Hepatocyte (in vitro differentiated cells): ENCODE measurements around the gene THSD7B. TPM values are rescaled to one million over a fixed set of nuclear protein-coding genes. Genes with fewer than 3 reads are reported as not detected.
A peak's percentile ranks its signal among the peaks of the same experiment; 100 is the strongest.

Experiments
- DNase-seq: peaks from one replicate; pipeline ENCODE4 v3.0.0-alpha.2; 2016; ENCODE audit warnings: low spot score
- H2AFZ ChIP-seq: fragments of 200-600 bp; sonication (generic); 2 replicates; pipeline ENCODE4 v1.6.0; 2016; ENCODE audit warnings: antibody characterized with exemption, mild to moderate bottlenecking
- H3K27ac ChIP-seq: fragments of 200-600 bp; sonication (generic); 2 replicates; pipeline ENCODE4 v1.5.1; 2016; ENCODE audit warnings: mild to moderate bottlenecking
- H3K27me3 ChIP-seq: fragments of 200-600 bp; sonication (generic); 2 replicates; pipeline ENCODE4 v1.6.1; 2016
- H3K36me3 ChIP-seq: fragments of 200-600 bp; sonication (generic); replicated peaks from 2 replicates; pipeline ENCODE4 v1.5.1; 2016; ENCODE audit warnings: low read depth; ENCODE audit not compliant: insufficient read depth
- H3K4me1 ChIP-seq: fragments of 200-600 bp; sonication (generic); 2 replicates; pipeline ENCODE4 v1.5.1; 2016; ENCODE audit warnings: mild to moderate bottlenecking, moderate library complexity; ENCODE audit not compliant: insufficient read depth
- H3K4me2 ChIP-seq: fragments of 200-600 bp; sonication (generic); 2 replicates; pipeline ENCODE4 v1.6.0; 2016
- H3K4me3 ChIP-seq: fragments of 200-600 bp; sonication (generic); 2 replicates; pipeline ENCODE4 v1.5.1; 2016; ENCODE audit warnings: mild to moderate bottlenecking
- H3K79me2 ChIP-seq: fragments of 200-600 bp; sonication (generic); 2 replicates; pipeline ENCODE4 v1.6.0; 2017; ENCODE audit warnings: mild to moderate bottlenecking
- H3K9me2 ChIP-seq: fragments of 200-600 bp; sonication (generic); replicated peaks from 2 replicates; pipeline ENCODE4 v1.6.0; 2017; ENCODE audit warnings: mild to moderate bottlenecking; ENCODE audit not compliant: insufficient read depth
- H3K9me3 ChIP-seq: fragments of 200-600 bp; sonication (generic); 2 replicates; pipeline ENCODE4 v1.5.1; 2016; ENCODE audit warnings: low read depth, mild to moderate bottlenecking
- H4K20me1 ChIP-seq: fragments of 200-600 bp; sonication (generic); 2 replicates; pipeline ENCODE4 v1.6.0; 2016; ENCODE audit warnings: mild to moderate bottlenecking; ENCODE audit not compliant: insufficient read depth, poor library complexity, severe bottlenecking
- CTCF ChIP-seq: fragments of 200-600 bp; sonication (generic); IDR thresholded peaks from 2 replicates; pipeline ENCODE4 v1.5.1; 2016; ENCODE audit warnings: antibody characterized with exemption, mild to moderate bottlenecking; ENCODE audit not compliant: poor library complexity
- EZH2 ChIP-seq: fragments of 200-600 bp; sonication (generic); IDR thresholded peaks from 2 replicates; pipeline ENCODE4 v1.6.1; 2016; ENCODE audit warnings: antibody characterized with exemption, mild to moderate bottlenecking, borderline replicate concordance
- EZH2phosphoT487 ChIP-seq: fragments of 200-600 bp; sonication (generic); IDR thresholded peaks from one replicate; pipeline ENCODE4 v1.6.1; 2018; ENCODE audit warnings: antibody characterized with exemption, mild to moderate bottlenecking, low read depth, moderate library complexity; ENCODE audit not compliant: unreplicated experiment, severe bottlenecking
- WGBS: methylation state at CpG from one replicate; pipeline ENCODE4 v1.1.6; 2016; ENCODE audit warnings: low lambda C conversion rate; ENCODE audit errors: missing lambda C conversion rate; 5-methylcytosine and 5-hydroxymethylcytosine counted together
- polyA plus RNA-seq: library from polyadenylated mRNA; unstranded; fragments of >200 nt; fragmentation: Nextera tagmentation; extraction: Ambion mirVana; gene quantifications from 2 replicates; pipeline ENCODE4 v1.2.1, GENCODE V29; 2016
- total RNA-seq: library from RNA; depleted of rRNA; stranded (reverse); fragments of >200 nt; gene quantifications from 2 replicates; pipeline ENCODE4 v1.2.3, GENCODE V29; 2014

The THSD7B gene
- total and polyA plus RNA-seq, 2 experiments from 2014 or later, result 0.48 to 5.7 TPM

GRCh38 chr2:137590102-137590501, 824.8 kb downstream of the THSD7B start:
- H3K4me3 ChIP-seq, result no peak overlapping the region

GRCh38 chr2:137607722-137608318, 842.5 kb downstream of the THSD7B start:
- no peak for DNase-seq
- Histone ChIP-seq H3K79me2 (no peaks in the 10 kb centered on the region), H3K4me1 (no peaks in the 10 kb centered on the region), H3K4me3 (no peak overlapping the region), H3K27ac (no peak overlapping the region), H3K9me3 (no peaks in the 10 kb centered on the region), H4K20me1 (no peaks in the 10 kb centered on the region), H3K4me2 (no peak overlapping the region), H3K36me3 (no peaks in the 10 kb centered on the region), H2AFZ (no peak overlapping the region), H3K27me3 (no peaks in the 10 kb centered on the region), H3K9me2 (no peaks in the 10 kb centered on the region)
- WGBS, result 69% methylated on average over 2 of the region's 2 CpGs
- no peak for TF ChIP-seq CTCF
- no peak for TF ChIP-seq EZH2
- no peak for TF ChIP-seq EZH2phosphoT487

More at GRCh38 chr2:137590102-137590501, 824.8 kb downstream of the THSD7B start:
- DNase-seq, result no peak
- Histone ChIP-seq H3K9me3 (no peaks in the 10 kb centered on the region), H3K27me3 (no peaks in the 10 kb centered on the region), H3K4me1 (no peaks in the 10 kb centered on the region), H3K79me2 (no peaks in the 10 kb centered on the region), H3K36me3 (no peaks in the 10 kb centered on the region), H3K9me2 (no peaks in the 10 kb centered on the region), H3K27ac (no peak overlapping the region), H2AFZ (no peak overlapping the region), H3K4me2 (no peak overlapping the region), H4K20me1 (no peaks in the 10 kb centered on the region)
- TF ChIP-seq EZH2 (no peak), CTCF (no peak), EZH2phosphoT487 (no peak)

GRCh38 chr2:137638932-137639331, 873.6 kb downstream of the THSD7B start:
- Histone ChIP-seq H2AFZ (no peak overlapping the region), H3K36me3 (no peaks in the 10 kb centered on the region), H3K27me3 (no peaks in the 10 kb centered on the region), H3K4me3 (no peak overlapping the region), H3K9me2 (no peaks in the 10 kb centered on the region), H3K9me3 (no peaks in the 10 kb centered on the region), H4K20me1 (no peaks in the 10 kb centered on the region), H3K27ac (no peak overlapping the region), H3K4me1 (no peaks in the 10 kb centered on the region), H3K79me2 (no peaks in the 10 kb centered on the region), H3K4me2 (no peak overlapping the region)
- no peak for DNase-seq
- 75% methylated on average over 4 of the region's 4 CpGs for WGBS
- TF ChIP-seq EZH2phosphoT487 (no peak), CTCF (no peak), EZH2 (no peak)

GRCh38 chr2:137644731-137645130, 879.4 kb downstream of the THSD7B start:
- TF ChIP-seq EZH2phosphoT487, result no peak
- TF ChIP-seq EZH2, result no peak
- no peak for TF ChIP-seq CTCF
- Histone ChIP-seq H4K20me1 (no peaks in the 10 kb centered on the region), H2AFZ (no peak overlapping the region), H3K4me3 (no peak overlapping the region), H3K9me3 (no peaks in the 10 kb centered on the region), H3K79me2 (no peaks in the 10 kb centered on the region), H3K27me3 (no peaks in the 10 kb centered on the region), H3K27ac (no peak overlapping the region), H3K9me2 (no peaks in the 10 kb centered on the region), H3K36me3 (no peaks in the 10 kb centered on the region), H3K4me2 (no peak overlapping the region), H3K4me1 (no peaks in the 10 kb centered on the region)
- DNase-seq, result peak; percentile 7
- 62% methylated on average over 2 of the region's 2 CpGs for WGBS
